Lung (tissue), 12 donors: ENCODE measurements around the gene CCDC92. TPM values are rescaled to one million over a fixed set of nuclear protein-coding genes. Genes with fewer than 3 reads are reported as not detected.
A peak's percentile ranks its signal among the peaks of the same experiment; 100 is the strongest.

Source experiments
- ATAC-seq: fragments of 200-7000 bp; cut with Tn5 transposase; one replicate; pipeline ENCODE4 v1.9.1; 2020; ENCODE audit warnings: moderate number of reproducible peaks; ENCODE audit not compliant: insufficient read depth, low FRiP score
- DNase-seq, 3 donors: peaks; one replicate each; pipeline ENCODE4 v3.0.0-alpha.2; 2013 to 2017
- H3K27ac ChIP-seq, 2 donors: one replicate each; pipeline ENCODE4 v1.5.1; 2013; ENCODE audit warnings: mild to moderate bottlenecking in 2 of 2, moderate library complexity in 2 of 2, control low read depth in 1 of 2, inconsistent platforms in 1 of 2, low read depth in 1 of 2, low read length in 1 of 2
- H3K27me3 ChIP-seq, 3 donors: one replicate each; pipeline ENCODE4 v1.5.1; 2013; ENCODE audit warnings: low read length in 2 of 3; ENCODE audit not compliant: control insufficient read depth in 3 of 3, insufficient read depth in 3 of 3
- H3K36me3 ChIP-seq, 4 donors: one replicate each; pipeline ENCODE4 v1.5.1; 2013; ENCODE audit warnings: low read length in 4 of 4, mild to moderate bottlenecking in 1 of 4, moderate library complexity in 1 of 4; ENCODE audit not compliant: control insufficient read depth in 4 of 4, insufficient read depth in 4 of 4
- H3K4me1 ChIP-seq, 5 donors: one replicate each; pipeline ENCODE4 v1.5.1; 2013; ENCODE audit warnings: low read length in 5 of 5, mild to moderate bottlenecking in 2 of 5, moderate library complexity in 1 of 5; ENCODE audit not compliant: control insufficient read depth in 5 of 5, insufficient read depth in 5 of 5
- H3K4me3 ChIP-seq: one replicate; pipeline ENCODE4 v1.5.1; 2013; ENCODE audit warnings: mild to moderate bottlenecking, control low read depth, moderate library complexity
- H3K9ac ChIP-seq, 2 donors: one replicate each; pipeline ENCODE4 v1.5.1; 2013; ENCODE audit warnings: low read length in 2 of 2, control low read depth in 1 of 2; ENCODE audit not compliant: insufficient read depth in 1 of 2
- H3K9me3 ChIP-seq, 4 donors: one replicate each; pipeline ENCODE4 v1.5.1; 2013; ENCODE audit warnings: low read length in 3 of 4, mild to moderate bottlenecking in 1 of 4, moderate library complexity in 1 of 4; ENCODE audit not compliant: control insufficient read depth in 4 of 4, insufficient read depth in 3 of 4
- WGBS, 2 donors: extraction: QIAGEN DNeasy Blood & Tissue Kit; methylation state at CpG; one replicate each; pipeline ENCODE4 v1.1.7; 2013; 5-methylcytosine and 5-hydroxymethylcytosine counted together
- polyA plus RNA-seq, 2 donors: library from polyadenylated mRNA; stranded (reverse); fragments of 200-250 nt; gene quantifications; one replicate each; pipeline ENCODE4 v1.2.1, GENCODE V29; 2013
- total RNA-seq, 2 donors: library from RNA; depleted of rRNA in 1 of 2; stranded (reverse); fragments of >200 nt in 1 of 2; gene quantifications; one replicate each; pipeline ENCODE4 v1.2.1, GENCODE V29; 2014 to 2021
- TF ChIP-seq, protein P1 (sequence below): IDR thresholded peaks from 2 replicates; pipeline ENCODE4 v1.5.1; 2012; ENCODE audit warnings: mild to moderate bottlenecking; ENCODE audit errors: control extremely low read depth, extremely low read depth
- donor health status: control.
- donor health status: control.
- donor health status: Bipolar disorder and iron deficiency.
- donor health status: healthy.
- donor health status: DM: yes; HTN: yes; CAD: no.

The CCDC92 gene
- total and polyA plus RNA-seq, 4 donors, result 17.7 to 55.5 (median 34.8) TPM

DNA sequence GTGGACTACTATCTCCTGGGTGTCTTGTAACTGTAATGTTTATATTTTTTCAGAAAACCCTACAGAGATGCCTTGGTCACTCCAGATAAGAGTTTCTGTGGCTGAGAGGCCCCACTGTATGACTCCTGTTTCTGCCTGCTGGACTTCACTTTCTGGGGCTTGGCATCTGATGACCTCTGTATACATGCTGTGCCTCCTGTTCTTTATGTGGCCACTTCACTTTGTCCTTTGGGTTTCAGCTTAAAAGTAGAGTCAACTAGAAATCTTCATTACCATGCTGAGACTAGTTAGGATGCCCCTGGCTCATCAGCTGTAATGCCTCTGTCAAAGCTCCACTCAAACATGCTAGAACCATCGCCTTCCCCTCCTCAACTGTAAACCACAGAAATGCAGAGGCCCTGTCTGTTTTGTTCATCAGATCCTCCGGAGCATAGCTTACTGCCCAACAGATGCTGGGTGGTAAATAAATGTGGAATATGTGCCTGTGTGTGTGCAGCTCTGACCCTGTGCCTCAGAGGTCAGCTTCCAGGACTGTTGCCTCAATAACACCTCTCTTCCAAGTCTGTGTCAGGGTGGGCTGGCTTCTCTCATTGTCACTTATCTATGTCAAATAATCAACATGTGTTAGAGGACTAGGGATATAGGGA lies 25.8 kb upstream of the CCDC92 start:
- DNase-seq, result peak; percentile 43 to 86 (median 69)
- no peak for ATAC-seq
- no peaks in the 10 kb centered on the region for H3K27me3 ChIP-seq
- no peaks in the 10 kb centered on the region for H3K9me3 ChIP-seq
- 77% methylated on average over 2 of the region's 2 CpGs for WGBS, 2 donors
- peaks cover 0 to 18% (median 10%) of the 10 kb centered on the region in 4 donors for H3K36me3 ChIP-seq
- TF ChIP-seq, protein P1, sequence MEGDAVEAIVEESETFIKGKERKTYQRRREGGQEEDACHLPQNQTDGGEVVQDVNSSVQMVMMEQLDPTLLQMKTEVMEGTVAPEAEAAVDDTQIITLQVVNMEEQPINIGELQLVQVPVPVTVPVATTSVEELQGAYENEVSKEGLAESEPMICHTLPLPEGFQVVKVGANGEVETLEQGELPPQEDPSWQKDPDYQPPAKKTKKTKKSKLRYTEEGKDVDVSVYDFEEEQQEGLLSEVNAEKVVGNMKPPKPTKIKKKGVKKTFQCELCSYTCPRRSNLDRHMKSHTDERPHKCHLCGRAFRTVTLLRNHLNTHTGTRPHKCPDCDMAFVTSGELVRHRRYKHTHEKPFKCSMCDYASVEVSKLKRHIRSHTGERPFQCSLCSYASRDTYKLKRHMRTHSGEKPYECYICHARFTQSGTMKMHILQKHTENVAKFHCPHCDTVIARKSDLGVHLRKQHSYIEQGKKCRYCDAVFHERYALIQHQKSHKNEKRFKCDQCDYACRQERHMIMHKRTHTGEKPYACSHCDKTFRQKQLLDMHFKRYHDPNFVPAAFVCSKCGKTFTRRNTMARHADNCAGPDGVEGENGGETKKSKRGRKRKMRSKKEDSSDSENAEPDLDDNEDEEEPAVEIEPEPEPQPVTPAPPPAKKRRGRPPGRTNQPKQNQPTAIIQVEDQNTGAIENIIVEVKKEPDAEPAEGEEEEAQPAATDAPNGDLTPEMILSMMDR, result no peak
- peak overlapping the region in 1 of 2 donors; percentile 61 for H3K27ac ChIP-seq
- peaks cover 0 to 42% (median 32%) of the 10 kb centered on the region in 5 donors for H3K4me1 ChIP-seq
- H3K4me3 ChIP-seq, result no peak overlapping the region
- no peak overlapping the region for H3K9ac ChIP-seq

DNA sequence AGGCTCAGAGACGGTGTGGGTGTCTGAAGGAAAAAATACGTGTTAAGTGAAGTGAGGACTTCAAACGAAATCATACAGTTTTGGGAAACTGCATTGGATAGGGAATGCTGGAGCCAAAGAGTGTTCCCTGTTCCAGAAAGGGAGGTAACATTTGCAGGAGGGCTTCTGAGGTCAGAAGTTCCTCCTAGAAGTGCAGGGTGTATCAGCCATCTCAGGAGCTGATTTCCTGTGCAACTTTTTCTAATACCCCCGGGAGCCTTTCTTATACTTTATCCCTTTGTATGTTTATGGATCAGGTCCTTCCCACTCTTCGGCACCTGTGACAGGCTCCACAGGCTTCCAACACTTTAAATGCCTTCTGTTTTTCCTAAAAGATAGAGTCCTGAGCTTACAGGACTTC lies 25.3 kb upstream of the CCDC92 start:
- no peak overlapping the region for H3K27ac ChIP-seq
- DNase-seq (no peak), ATAC-seq (no peak)
- TF ChIP-seq, protein P1, result no peak
- no peaks in the 10 kb centered on the region for H3K9me3 ChIP-seq
- no peaks in the 10 kb centered on the region for H3K27me3 ChIP-seq
- peaks cover under 1 to 19% (median 10%) of the 10 kb centered on the region in 4 donors for H3K36me3 ChIP-seq
- H3K9ac ChIP-seq, result no peak overlapping the region
- 71 to 75% methylated on average over 5 of the region's 5 CpGs for WGBS, 2 donors
- no peak overlapping the region for H3K4me3 ChIP-seq
- peaks cover 0 to 44% (median 32%) of the 10 kb centered on the region in 5 donors for H3K4me1 ChIP-seq

DNA sequence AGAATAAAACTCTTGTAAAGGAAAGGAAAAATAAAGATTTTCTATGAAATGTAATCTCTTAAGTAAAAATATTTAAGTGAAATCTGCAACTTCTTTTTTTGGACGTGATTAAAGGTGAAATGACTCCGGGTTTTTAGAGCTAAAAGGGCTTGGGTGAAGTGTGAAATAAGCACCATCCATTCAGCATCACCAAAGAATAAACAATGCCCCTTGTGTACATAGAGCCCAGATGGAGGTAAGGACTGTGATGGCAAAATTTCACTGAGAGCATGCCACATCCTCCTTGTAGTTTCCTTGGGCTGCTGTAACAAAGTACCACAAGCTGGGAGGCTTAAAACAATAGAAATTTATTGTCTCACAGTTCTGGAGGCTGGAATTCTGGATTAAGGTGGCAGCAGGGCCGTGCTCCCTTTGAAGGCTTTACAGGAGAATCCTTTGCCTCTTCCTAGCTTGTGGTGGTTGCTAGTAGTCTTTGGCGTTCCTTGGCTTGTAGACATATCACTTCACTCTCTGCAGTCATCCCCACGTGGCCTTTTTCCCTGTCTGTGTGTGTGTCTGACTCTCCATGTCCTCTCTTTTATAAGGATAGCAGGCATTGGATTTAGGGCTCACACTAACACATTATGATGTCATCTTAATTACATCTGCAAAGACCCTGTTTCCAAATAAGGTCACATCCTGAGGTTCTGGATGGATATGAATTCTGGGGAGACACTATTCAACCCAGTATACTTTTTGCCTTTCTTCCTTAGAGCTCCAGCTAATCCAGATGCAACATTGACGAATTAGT lies 24.6 kb upstream of the CCDC92 start:
- DNase-seq (no peak), ATAC-seq (no peak)
- H3K4me1 ChIP-seq, result peaks cover 0 to 44% (median 32%) of the 10 kb centered on the region in 5 donors
- TF ChIP-seq, protein P1, result no peak
- no peak overlapping the region for H3K9ac ChIP-seq
- H3K27ac ChIP-seq, result no peak overlapping the region
- H3K36me3 ChIP-seq, result peaks cover 5 to 19% (median 12%) of the 10 kb centered on the region in 4 donors
- WGBS, 2 donors, result 78 to 89% methylated on average over 6 of the region's 6 CpGs
- no peaks in the 10 kb centered on the region for H3K27me3 ChIP-seq
- no peak overlapping the region for H3K4me3 ChIP-seq
- H3K9me3 ChIP-seq, result no peaks in the 10 kb centered on the region
